ENCODE results near the gene XYLT1.

Gene XYLT1

GRCh38 chr16:17303101-17303500, 167.7 kb downstream of the XYLT1 start:
- H3K27ac Mint-ChIP-seq = no peak overlapping the region
- no peaks in the 10 kb centered on the region for H3K27me3 Mint-ChIP-seq
- H3K4me3 Mint-ChIP-seq = no peak overlapping the region
- no peaks in the 10 kb centered on the region for H3K9me3 Mint-ChIP-seq
- no peaks in the 10 kb centered on the region for H3K36me3 Mint-ChIP-seq (ENCODE audit: low read depth)
- peaks cover 49% of the 10 kb centered on the region for H3K4me1 Mint-ChIP-seq (ENCODE audit: low read depth)

- H3K27ac Mint-ChIP-seq = no peak overlapping the region
- no peak overlapping the region for H3K4me3 Mint-ChIP-seq
- H3K4me1 Mint-ChIP-seq (ENCODE audit: low read depth) = peaks cover 49% of the 10 kb centered on the region
- H3K9me3 Mint-ChIP-seq = no peaks in the 10 kb centered on the region
- no peaks in the 10 kb centered on the region for H3K36me3 Mint-ChIP-seq (ENCODE audit: low read depth)
- H3K27me3 Mint-ChIP-seq = no peaks in the 10 kb centered on the region
Measured at GRCh38 chr16:17302620-17303019, 168.1 kb downstream of the XYLT1 start.

- H3K4me1 Mint-ChIP-seq (ENCODE audit: low read depth) = peaks cover 49% of the 10 kb centered on the region
- no peaks in the 10 kb centered on the region for H3K9me3 Mint-ChIP-seq
- no peak overlapping the region for H3K4me3 Mint-ChIP-seq
- H3K27me3 Mint-ChIP-seq = no peaks in the 10 kb centered on the region
- H3K36me3 Mint-ChIP-seq (ENCODE audit: low read depth) = no peaks in the 10 kb centered on the region
- H3K27ac Mint-ChIP-seq = no peak overlapping the region
Measured at GRCh38 chr16:17302214-17302613, 168.5 kb downstream of the XYLT1 start.

DNA sequence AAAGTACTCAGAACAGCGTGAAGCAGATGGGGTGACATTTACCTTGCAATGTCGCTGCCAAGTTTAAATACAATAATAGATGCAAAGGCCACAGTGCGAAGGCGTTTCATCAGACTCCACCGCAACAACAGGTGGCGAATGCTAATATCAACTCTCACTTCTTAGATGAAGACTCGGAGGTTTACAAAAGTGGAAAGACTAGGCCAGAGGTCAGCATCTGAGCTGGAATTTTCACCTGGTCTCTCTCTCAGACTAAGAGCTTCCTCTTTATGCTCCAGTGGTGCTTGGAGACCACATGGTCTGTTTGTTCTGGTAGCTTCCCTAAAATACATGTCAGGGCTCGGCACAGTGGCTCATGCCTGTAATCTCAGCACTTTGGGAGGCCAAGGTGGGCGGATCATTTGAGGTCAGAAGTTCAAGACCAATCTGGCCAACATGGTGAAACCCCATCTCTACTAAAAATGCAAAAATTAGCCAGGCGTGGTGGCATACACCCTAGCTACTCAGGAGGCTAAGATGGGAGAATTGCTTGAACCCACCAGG, 169.1 kb downstream of the XYLT1 start:
- H3K4me1 Mint-ChIP-seq (ENCODE audit: low read depth) = peaks cover 46% of the 10 kb centered on the region
- H3K36me3 Mint-ChIP-seq (ENCODE audit: low read depth) = no peaks in the 10 kb centered on the region
- no peak overlapping the region for H3K27ac Mint-ChIP-seq
- H3K9me3 Mint-ChIP-seq = no peaks in the 10 kb centered on the region
- no peaks in the 10 kb centered on the region for H3K27me3 Mint-ChIP-seq
- H3K4me3 Mint-ChIP-seq = no peak overlapping the region

- peaks cover 45% of the 10 kb centered on the region for H3K4me1 Mint-ChIP-seq (ENCODE audit: low read depth)
- H3K4me3 Mint-ChIP-seq = no peak overlapping the region
Measured at GRCh38 chr16:17301184-17301583, 169.6 kb downstream of the XYLT1 start.

GRCh38 chr16:17299790-17300189, 171.0 kb downstream of the XYLT1 start:
- H3K4me1 Mint-ChIP-seq (ENCODE audit: low read depth) = peaks cover 35% of the 10 kb centered on the region
- H3K27ac Mint-ChIP-seq = no peak overlapping the region
- H3K27me3 Mint-ChIP-seq = no peaks in the 10 kb centered on the region
- H3K4me3 Mint-ChIP-seq = no peak overlapping the region
- no peaks in the 10 kb centered on the region for H3K9me3 Mint-ChIP-seq
- no peaks in the 10 kb centered on the region for H3K36me3 Mint-ChIP-seq (ENCODE audit: low read depth)

More at GRCh38 chr16:17301184-17301583, 169.6 kb downstream of the XYLT1 start:
- Mint-ChIP-seq H3K27ac (no peak overlapping the region), H3K27me3 (no peaks in the 10 kb centered on the region), H3K9me3 (no peaks in the 10 kb centered on the region), H3K36me3 (ENCODE audit: low read depth) (no peaks in the 10 kb centered on the region)

DNA sequence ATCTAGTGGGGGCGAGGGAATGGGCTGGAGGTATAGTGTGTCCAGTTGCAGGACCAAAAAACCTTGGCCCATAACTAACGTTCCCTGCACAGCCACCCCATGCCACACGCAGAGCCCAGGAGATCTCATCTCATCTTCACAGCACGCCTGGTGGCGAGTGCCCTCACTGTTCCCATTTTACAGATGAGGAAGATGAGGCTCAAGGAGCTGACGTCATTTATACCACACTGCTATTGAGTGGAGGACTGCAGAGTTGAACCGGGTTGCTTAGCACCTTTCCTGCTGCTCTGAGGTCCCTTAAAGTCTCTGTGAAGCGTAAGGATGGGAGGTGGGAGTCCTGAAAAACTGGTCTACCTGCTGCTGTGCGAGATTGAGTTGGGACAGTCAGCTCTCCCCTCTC, 172.5 kb downstream of the XYLT1 start:
- Mint-ChIP-seq H3K36me3 (ENCODE audit: low read depth) (no peaks in the 10 kb centered on the region), H3K4me1 (ENCODE audit: low read depth) (peaks cover 23% of the 10 kb centered on the region), H3K27me3 (no peaks in the 10 kb centered on the region), H3K9me3 (no peaks in the 10 kb centered on the region), H3K27ac (no peak overlapping the region), H3K4me3 (no peak overlapping the region)

GRCh38 chr16:17296431-17296830, 174.3 kb downstream of the XYLT1 start:
- Mint-ChIP-seq H3K27me3 (no peaks in the 10 kb centered on the region), H3K4me3 (no peak overlapping the region), H3K9me3 (no peaks in the 10 kb centered on the region), H3K36me3 (ENCODE audit: low read depth) (no peaks in the 10 kb centered on the region), H3K4me1 (ENCODE audit: low read depth) (peaks cover 7% of the 10 kb centered on the region), H3K27ac (no peak overlapping the region)

GRCh38 chr16:17295948-17296347, 174.8 kb downstream of the XYLT1 start:
- H3K4me3 Mint-ChIP-seq = no peak overlapping the region
- no peaks in the 10 kb centered on the region for H3K27me3 Mint-ChIP-seq
- H3K27ac Mint-ChIP-seq = no peak overlapping the region
- H3K36me3 Mint-ChIP-seq (ENCODE audit: low read depth) = no peaks in the 10 kb centered on the region
- no peaks in the 10 kb centered on the region for H3K9me3 Mint-ChIP-seq
- peaks cover 6% of the 10 kb centered on the region for H3K4me1 Mint-ChIP-seq (ENCODE audit: low read depth)

GRCh38 chr16:17294856-17295255, 175.9 kb downstream of the XYLT1 start:
- H3K27ac Mint-ChIP-seq = no peak overlapping the region
- H3K4me3 Mint-ChIP-seq = no peak overlapping the region
- peaks cover 6% of the 10 kb centered on the region for H3K4me1 Mint-ChIP-seq (ENCODE audit: low read depth)
- H3K36me3 Mint-ChIP-seq (ENCODE audit: low read depth) = no peaks in the 10 kb centered on the region
- H3K9me3 Mint-ChIP-seq = no peaks in the 10 kb centered on the region
- H3K27me3 Mint-ChIP-seq = no peaks in the 10 kb centered on the region

- Mint-ChIP-seq H3K27ac (no peak overlapping the region), H3K9me3 (peaks cover 5% of the 10 kb centered on the region), H3K36me3 (ENCODE audit: low read depth) (no peaks in the 10 kb centered on the region), H3K4me3 (no peak overlapping the region), H3K4me1 (ENCODE audit: low read depth) (peaks cover 13% of the 10 kb centered on the region), H3K27me3 (no peaks in the 10 kb centered on the region)
Measured at GRCh38 chr16:17293813-17294558, 176.8 kb downstream of the XYLT1 start.

DNA sequence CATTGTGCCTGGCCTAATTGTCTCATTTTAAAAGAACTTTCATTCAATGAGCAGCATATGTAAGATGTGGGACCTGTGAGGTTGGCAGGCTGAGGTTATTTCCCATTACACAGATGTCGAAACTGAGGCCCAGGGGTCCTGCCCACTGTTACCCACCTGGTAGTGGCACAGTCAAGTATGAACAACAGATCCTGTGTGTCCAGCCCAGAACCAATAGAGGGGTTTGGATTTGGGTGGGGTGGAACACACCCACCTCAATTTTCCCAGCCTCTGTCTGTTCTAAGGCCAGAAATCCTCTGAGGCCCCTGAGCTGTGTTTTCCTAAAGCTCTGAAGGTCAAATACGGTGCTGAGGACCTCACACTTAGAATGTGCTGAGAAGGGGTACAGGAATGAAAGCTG, 179.5 kb downstream of the XYLT1 start:
- Mint-ChIP-seq H3K36me3 (ENCODE audit: low read depth) (no peaks in the 10 kb centered on the region), H3K27ac (no peak overlapping the region), H3K9me3 (peaks cover 5% of the 10 kb centered on the region), H3K4me3 (no peak overlapping the region), H3K27me3 (no peaks in the 10 kb centered on the region), H3K4me1 (ENCODE audit: low read depth) (peaks cover 13% of the 10 kb centered on the region)

- Mint-ChIP-seq H3K9me3 (peaks cover 5% of the 10 kb centered on the region), H3K27ac (no peak overlapping the region), H3K4me1 (ENCODE audit: low read depth) (peaks cover 16% of the 10 kb centered on the region), H3K27me3 (no peaks in the 10 kb centered on the region), H3K36me3 (ENCODE audit: low read depth) (no peaks in the 10 kb centered on the region), H3K4me3 (no peak overlapping the region)
Measured at GRCh38 chr16:17289674-17290635, 180.8 kb downstream of the XYLT1 start.

- Mint-ChIP-seq H3K4me3 (no peak overlapping the region), H3K27me3 (no peaks in the 10 kb centered on the region), H3K4me1 (ENCODE audit: low read depth) (peaks cover 16% of the 10 kb centered on the region), H3K36me3 (ENCODE audit: low read depth) (no peaks in the 10 kb centered on the region), H3K9me3 (peaks cover 5% of the 10 kb centered on the region), H3K27ac (no peak overlapping the region)
Measured at GRCh38 chr16:17289050-17289449, 181.7 kb downstream of the XYLT1 start.

- peaks cover 5% of the 10 kb centered on the region for H3K9me3 Mint-ChIP-seq
- no peaks in the 10 kb centered on the region for H3K36me3 Mint-ChIP-seq (ENCODE audit: low read depth)
- H3K4me1 Mint-ChIP-seq (ENCODE audit: low read depth) = peaks cover 32% of the 10 kb centered on the region
- H3K27ac Mint-ChIP-seq = no peak overlapping the region
- H3K4me3 Mint-ChIP-seq = no peak overlapping the region
- H3K27me3 Mint-ChIP-seq = no peaks in the 10 kb centered on the region
Measured at GRCh38 chr16:17287166-17287800, 183.5 kb downstream of the XYLT1 start.

Measured in stimulated activated naive CD8-positive, alpha-beta T cell treated with anti-CD3 and anti-CD28 coated beads, Interleukin-15, Interleukin-2, amounts not matched to agents 100 ng/mL and 50 ng/mL, for 24 hours (primary cell).